Skeletal muscle tissue (tissue), 4 donors: ENCODE data around the gene TJP1. TPM values are rescaled to one million over a fixed set of nuclear protein-coding genes. Genes with fewer than 3 reads are reported as not detected.
"Not testable (repeated sequence)": the region's sequence is repeated elsewhere in the genome, so short reads cannot be mapped to it uniquely, and the experiment has no call there.

Source experiments
- H3K27ac ChIP-seq: one replicate; pipeline ENCODE4 v1.7.0; 2013; ENCODE audit warnings: mild to moderate bottlenecking, low read depth, low read length, inconsistent platforms
- H3K27me3 ChIP-seq, 3 donors: one replicate each; pipeline ENCODE4 v1.7.0; 2013; ENCODE audit warnings: low read length in 3 of 3; ENCODE audit not compliant: control insufficient read depth in 3 of 3, insufficient read depth in 3 of 3
- H3K36me3 ChIP-seq, 3 donors: one replicate each; pipeline ENCODE4 v1.7.0; 2013; ENCODE audit warnings: low read length in 3 of 3; ENCODE audit not compliant: control insufficient read depth in 3 of 3, insufficient read depth in 3 of 3
- H3K4me1 ChIP-seq, 3 donors: one replicate each; pipeline ENCODE4 v1.7.0; 2013; ENCODE audit warnings: low read length in 3 of 3, mild to moderate bottlenecking in 3 of 3; ENCODE audit not compliant: control insufficient read depth in 3 of 3, insufficient read depth in 3 of 3
- H3K4me3 ChIP-seq, 3 donors: one replicate each; pipeline ENCODE4 v1.7.0; 2013; ENCODE audit warnings: low read length in 3 of 3
- H3K9ac ChIP-seq, 3 donors: one replicate each; pipeline ENCODE4 v1.7.0; 2013; ENCODE audit warnings: low read length in 3 of 3, mild to moderate bottlenecking in 3 of 3, moderate library complexity in 2 of 3, low read depth in 1 of 3
- H3K9me3 ChIP-seq, 3 donors: one replicate each; pipeline ENCODE4 v1.7.0; 2013; ENCODE audit warnings: low read length in 3 of 3; ENCODE audit not compliant: control insufficient read depth in 3 of 3
- total RNA-seq: library from RNA; depleted of rRNA; stranded (reverse); fragments of >200 nt; gene quantifications from one replicate; pipeline ENCODE4 v1.2.3, GENCODE V29; 2014
- donor health status: Osteomylitis.

Gene TJP1
- total RNA-seq, 1 donor from 2014 or later = 53.2 TPM

- no peaks in the 10 kb centered on the region for H3K27me3 ChIP-seq
- no peak overlapping the region for H3K27ac ChIP-seq
- peaks cover 0 to 5% (median 2%) of the 10 kb centered on the region in 3 donors for H3K36me3 ChIP-seq
- H3K4me1 ChIP-seq = peaks cover 0 to 6% (median 0%) of the 10 kb centered on the region in 3 donors
- H3K9me3 ChIP-seq = no peaks in the 10 kb centered on the region
- no peak overlapping the region for H3K9ac ChIP-seq
- H3K4me3 ChIP-seq = no peak overlapping the region
Observed at GRCh38 chr15:29788433-29789034, 33.7 kb downstream of the TJP1 start.

GRCh38 chr15:29787767-29788166, 34.5 kb downstream of the TJP1 start:
- peaks cover 0 to 6% (median 0%) of the 10 kb centered on the region in 3 donors for H3K4me1 ChIP-seq

GRCh38 chr15:29785642-29786041, 36.6 kb downstream of the TJP1 start:
- H3K4me3 ChIP-seq = no peak overlapping the region
- no peaks in the 10 kb centered on the region for H3K9me3 ChIP-seq
- no peaks in the 10 kb centered on the region for H3K36me3 ChIP-seq
- H3K27me3 ChIP-seq = no peaks in the 10 kb centered on the region
- peaks cover 0 to 6% (median 0%) of the 10 kb centered on the region in 3 donors for H3K4me1 ChIP-seq
- H3K9ac ChIP-seq = no peak overlapping the region
- no peak overlapping the region for H3K27ac ChIP-seq

More at GRCh38 chr15:29787767-29788166, 34.5 kb downstream of the TJP1 start:
- H3K9ac ChIP-seq = no peak overlapping the region
- H3K9me3 ChIP-seq = no peaks in the 10 kb centered on the region
- H3K27me3 ChIP-seq = no peaks in the 10 kb centered on the region
- no peaks in the 10 kb centered on the region for H3K36me3 ChIP-seq
- H3K27ac ChIP-seq = no peak overlapping the region
- H3K4me3 ChIP-seq = no peak overlapping the region

- Histone ChIP-seq H3K4me3 (no peak overlapping the region), H3K9ac (no peak overlapping the region), H3K9me3 (no peaks in the 10 kb centered on the region), H3K36me3 (no peaks in the 10 kb centered on the region), H3K27me3 (no peaks in the 10 kb centered on the region), H3K27ac (no peak overlapping the region), H3K4me1 (peaks cover 0 to 6% (median 0%) of the 10 kb centered on the region in 3 donors)
Observed at GRCh38 chr15:29785136-29785535, 37.1 kb downstream of the TJP1 start.

- H3K36me3 ChIP-seq = no peaks in the 10 kb centered on the region
- H3K27me3 ChIP-seq = no peaks in the 10 kb centered on the region
- no peaks in the 10 kb centered on the region for H3K4me1 ChIP-seq
- no peaks in the 10 kb centered on the region for H3K9me3 ChIP-seq
- no peak overlapping the region for H3K27ac ChIP-seq
- no peak overlapping the region for H3K4me3 ChIP-seq
- H3K9ac ChIP-seq = no peak overlapping the region
Observed at GRCh38 chr15:29784413-29784812, 37.9 kb downstream of the TJP1 start.

- H3K9me3 ChIP-seq, H3K27ac ChIP-seq, H3K27me3 ChIP-seq, H3K4me1 ChIP-seq, H3K9ac ChIP-seq, H3K36me3 ChIP-seq, H3K4me3 ChIP-seq: not testable (repeated sequence)
Observed at GRCh38 chr15:29782816-29783215, 39.5 kb downstream of the TJP1 start.

- Histone ChIP-seq H3K9me3 (no peaks in the 10 kb centered on the region), H3K4me1 (peaks cover 0 to 5% (median 0%) of the 10 kb centered on the region in 3 donors), H3K36me3 (no peaks in the 10 kb centered on the region), H3K9ac (no peak overlapping the region), H3K27ac (no peak overlapping the region), H3K4me3 (no peak overlapping the region), H3K27me3 (no peaks in the 10 kb centered on the region)
Observed at GRCh38 chr15:29778382-29778781, 43.9 kb downstream of the TJP1 start.

- Histone ChIP-seq H3K9me3 (no peaks in the 10 kb centered on the region), H3K36me3 (no peaks in the 10 kb centered on the region), H3K4me1 (peaks cover 0 to 5% (median 0%) of the 10 kb centered on the region in 3 donors), H3K4me3 (no peak overlapping the region), H3K27ac (no peak overlapping the region), H3K9ac (no peak overlapping the region), H3K27me3 (no peaks in the 10 kb centered on the region)
Observed at GRCh38 chr15:29776859-29777258, 45.4 kb downstream of the TJP1 start.

GRCh38 chr15:29774900-29775299, 47.4 kb downstream of the TJP1 start:
- no peak overlapping the region for H3K9ac ChIP-seq
- no peak overlapping the region for H3K4me3 ChIP-seq
- peaks cover 2 to 11% (median 6%) of the 10 kb centered on the region in 3 donors for H3K36me3 ChIP-seq
- peaks cover 0 to 5% (median 0%) of the 10 kb centered on the region in 3 donors for H3K4me1 ChIP-seq
- no peaks in the 10 kb centered on the region for H3K27me3 ChIP-seq
- H3K9me3 ChIP-seq = no peaks in the 10 kb centered on the region
- no peak overlapping the region for H3K27ac ChIP-seq

- Histone ChIP-seq H3K9ac (no peak overlapping the region), H3K27ac (no peak overlapping the region), H3K4me3 (no peak overlapping the region), H3K4me1 (peaks cover 0 to 1% (median 0%) of the 10 kb centered on the region in 3 donors), H3K27me3 (no peaks in the 10 kb centered on the region), H3K9me3 (no peaks in the 10 kb centered on the region), H3K36me3 (peaks cover 7 to 18% (median 12%) of the 10 kb centered on the region in 3 donors)
Observed at GRCh38 chr15:29773816-29774215, 48.5 kb downstream of the TJP1 start.
